ENCODE results near the gene DGKH. TPM values are rescaled to one million over a fixed set of nuclear protein-coding genes. Genes with fewer than 3 reads are reported as not detected.

Gene DGKH
- total and polyA plus RNA-seq, 9 of the 15 experiments (the other 6 are each of a cell fraction or from before 2014, with no cell fraction given): 0.38 to 4.4 (median 3.1) TPM

- TF ChIP-seq, protein P1, sequence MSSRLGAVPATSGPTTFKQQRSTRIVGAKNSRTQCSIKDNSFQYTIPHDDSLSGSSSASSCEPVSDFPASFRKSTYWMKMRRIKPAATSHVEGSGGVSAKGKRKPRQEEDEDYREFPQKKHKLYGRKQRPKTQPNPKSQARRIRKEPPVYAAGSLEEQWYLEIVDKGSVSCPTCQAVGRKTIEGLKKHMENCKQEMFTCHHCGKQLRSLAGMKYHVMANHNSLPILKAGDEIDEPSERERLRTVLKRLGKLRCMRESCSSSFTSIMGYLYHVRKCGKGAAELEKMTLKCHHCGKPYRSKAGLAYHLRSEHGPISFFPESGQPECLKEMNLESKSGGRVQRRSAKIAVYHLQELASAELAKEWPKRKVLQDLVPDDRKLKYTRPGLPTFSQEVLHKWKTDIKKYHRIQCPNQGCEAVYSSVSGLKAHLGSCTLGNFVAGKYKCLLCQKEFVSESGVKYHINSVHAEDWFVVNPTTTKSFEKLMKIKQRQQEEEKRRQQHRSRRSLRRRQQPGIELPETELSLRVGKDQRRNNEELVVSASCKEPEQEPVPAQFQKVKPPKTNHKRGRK (tag; IDR thresholded peaks at IDR 0.05): peak; percentile 49; the same call in 1 of the 2 replicates
Observed at GRCh38 chr13:42228527-42228926, 180.1 kb downstream of the DGKH start (continued).

DNA sequence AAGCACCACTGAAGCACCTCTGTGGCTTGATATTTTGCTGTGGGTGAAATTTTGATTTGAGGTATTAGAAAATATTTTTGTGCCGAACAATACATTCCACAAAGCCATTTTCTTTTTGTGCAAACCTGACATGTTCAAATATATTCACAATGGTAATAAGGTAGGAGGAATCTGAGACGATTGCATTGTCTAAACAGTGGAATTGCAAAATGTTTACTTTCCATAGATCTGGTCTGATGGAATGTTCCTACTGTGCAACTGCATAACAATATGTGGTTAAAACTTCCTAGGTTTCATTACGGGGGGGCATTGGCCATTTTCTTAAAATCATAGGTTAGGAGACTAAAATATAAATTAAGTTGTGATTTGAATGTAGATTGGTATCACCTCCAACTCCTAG is 180.8 kb downstream of the DGKH start:
- intact Hi-C loops (cut with micrococcal nuclease) (no loop called here), in situ Hi-C loops (cut with MboI) (no loop called here)
- CTCF ChIA-PET (ENCODE audit: low intra/inter-chr PET ratio): no interaction called here
- no peak for ATAC-seq
- Histone ChIP-seq H3K9me3 (replicated peaks; ENCODE audit: control insufficient read depth, insufficient read depth, low read depth, low read length) (no peaks in the 10 kb centered on the region), H3K4me1 (replicated peaks in 1 of 2; ENCODE audit: control insufficient read depth in 2 of 2, insufficient read depth in 2 of 2, low read length in 2 of 2) (no peaks in the 10 kb centered on the region; a peak in 1 of 5 replicates), H3K27ac (ENCODE audit: extremely low read depth, low read depth, low read length) (no peak overlapping the region), H3K9ac (ENCODE audit: insufficient read depth in 1 of 2, low read depth in 2 of 2, low read length in 2 of 2) (no peak overlapping the region), H3K4me2 (ENCODE audit: insufficient read depth, low read length) (no peak overlapping the region), H3K36me3 (ENCODE audit: control insufficient read depth, insufficient read depth, low read length) (no peaks in the 10 kb centered on the region; the same call in 2 of the 3 replicates), H3K9me1 (ENCODE audit: control insufficient read depth, insufficient read depth, low read length) (no peaks in the 10 kb centered on the region), H3K27me3 (ENCODE audit: control insufficient read depth in 2 of 2, insufficient read depth in 2 of 2, low read length in 2 of 2) (no peaks in the 10 kb centered on the region), H3K79me2 (ENCODE audit: control insufficient read depth, insufficient read depth, low read length) (no peaks in the 10 kb centered on the region), H2AFZ (ENCODE audit: low read depth, low read length) (no peak overlapping the region), H4K20me1 (replicated peaks; ENCODE audit: control insufficient read depth, insufficient read depth, low read length) (no peaks in the 10 kb centered on the region), H3K4me3 (no peak overlapping the region)
- WGBS (ENCODE audit: insufficient coverage, low coverage, missing lambda C conversion rate): 68% methylated on average over 3 of the region's 3 CpGs
- FAIRE-seq: no peak
- no peak for DNase-seq (ENCODE audit: extremely low read depth in 1 of 4, low spot score in 3 of 4)
- no TSS peak for BruUV-seq (replicated peaks)
- no peak for TF ChIP-seq HEY1 (CRISPR knock-in tag; IDR thresholded peaks at IDR 0.05; ENCODE audit: borderline replicate concordance)
- no peak for TF ChIP-seq HNRNPK (IDR thresholded peaks at IDR 0.05; ENCODE audit: low read depth, low read length, poor library complexity, severe bottlenecking)
- no peak for TF ChIP-seq ZBTB33 (CRISPR knock-in tag; IDR thresholded peaks at IDR 0.05)
- TF ChIP-seq MITF (IDR thresholded peaks at IDR 0.05): no peak
- TF ChIP-seq CCNT2 (IDR thresholded peaks at IDR 0.05; ENCODE audit: borderline replicate concordance, extremely low read depth, insufficient read length, low read depth, low read length): no peak
- TF ChIP-seq, protein P2, sequence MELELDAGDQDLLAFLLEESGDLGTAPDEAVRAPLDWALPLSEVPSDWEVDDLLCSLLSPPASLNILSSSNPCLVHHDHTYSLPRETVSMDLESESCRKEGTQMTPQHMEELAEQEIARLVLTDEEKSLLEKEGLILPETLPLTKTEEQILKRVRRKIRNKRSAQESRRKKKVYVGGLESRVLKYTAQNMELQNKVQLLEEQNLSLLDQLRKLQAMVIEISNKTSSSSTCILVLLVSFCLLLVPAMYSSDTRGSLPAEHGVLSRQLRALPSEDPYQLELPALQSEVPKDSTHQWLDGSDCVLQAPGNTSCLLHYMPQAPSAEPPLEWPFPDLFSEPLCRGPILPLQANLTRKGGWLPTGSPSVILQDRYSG (tag; conservative IDR thresholded peaks at IDR 0.05; ENCODE audit: low read depth): no peak
- POLR2A ChIA-PET: no interaction called here

Data from K562 (cell line).